HEK293T (cell line): ENCODE data around the gene FXN.

Experiments
- CTCF ChIA-PET: fragments of 350-600 bp; formaldehyde crosslinking; extraction: SDS; loops from one replicate; lab custom pipeline; 2021; ENCODE audit warnings: antibody characterized with exemption, inconsistent platforms; lab: Yijun Ruan, JAX
- POLR2A ChIA-PET: fragments of 350-600 bp; formaldehyde crosslinking; extraction: SDS; loops from one replicate; lab custom pipeline; 2020; ENCODE audit warnings: antibody characterized with exemption, inconsistent platforms; lab: Yijun Ruan, JAX
- DNase-seq: peaks from one replicate; pipeline ENCODE4 v3.0.0; 2012; ENCODE audit warnings: mixed read lengths; ENCODE audit errors: extremely low spot score
- ARNT ChIP-seq: fragments of 450-650 bp; IDR thresholded peaks from 2 replicates; pipeline ENCODE4 v1.6.1; 2017; ENCODE audit warnings: mild to moderate bottlenecking
- BHLHE40 ChIP-seq: fragments of 450-650 bp; IDR thresholded peaks from 2 replicates; pipeline ENCODE4 v1.6.1; 2016; ENCODE audit warnings: mild to moderate bottlenecking, moderate library complexity, borderline replicate concordance
- CTBP1 ChIP-seq: fragments of 450-650 bp; IDR thresholded peaks from 2 replicates; pipeline ENCODE4 v1.6.1; 2016; ENCODE audit warnings: borderline replicate concordance
- ELF4 ChIP-seq: fragments of 450-650 bp; IDR thresholded peaks from 2 replicates; pipeline ENCODE4 v1.6.1; 2017; ENCODE audit warnings: antibody characterized with exemption
- FOXA1 ChIP-seq: fragments of 450-650 bp; IDR thresholded peaks from 2 replicates; pipeline ENCODE4 v1.6.1; 2016; ENCODE audit warnings: mild to moderate bottlenecking
- FOXK2 ChIP-seq: fragments of 450-650 bp; IDR thresholded peaks from 2 replicates; pipeline ENCODE4 v1.6.1; 2016; ENCODE audit warnings: mild to moderate bottlenecking
- FOXM1 ChIP-seq: fragments of 450-650 bp; IDR thresholded peaks from 2 replicates; pipeline ENCODE4 v1.6.1; 2017; ENCODE audit warnings: mild to moderate bottlenecking, borderline replicate concordance
- HDGF ChIP-seq: fragments of 450-650 bp; IDR thresholded peaks from 2 replicates; pipeline ENCODE4 v1.6.1; 2017; ENCODE audit warnings: antibody characterized with exemption, borderline replicate concordance
- L3MBTL2 ChIP-seq: fragments of 450-650 bp; conservative IDR thresholded peaks from 2 replicates; pipeline ENCODE4 v1.6.1; 2016; ENCODE audit warnings: mild to moderate bottlenecking
- LEF1 ChIP-seq: fragments of 450-650 bp; IDR thresholded peaks from 2 replicates; pipeline ENCODE4 v1.6.1; 2017; ENCODE audit warnings: mild to moderate bottlenecking, borderline replicate concordance
- NFRKB ChIP-seq: fragments of 450-650 bp; IDR thresholded peaks from 2 replicates; pipeline ENCODE4 v1.6.1; 2016; ENCODE audit warnings: mild to moderate bottlenecking, moderate library complexity
- SP1 ChIP-seq: fragments of 450-650 bp; IDR thresholded peaks from 2 replicates; pipeline ENCODE4 v1.6.1; 2017
- SUZ12 ChIP-seq: fragments of 450-650 bp; IDR thresholded peaks from 2 replicates; pipeline ENCODE4 v1.6.1; 2016; ENCODE audit warnings: mild to moderate bottlenecking
- TARDBP ChIP-seq: fragments of 450-650 bp; IDR thresholded peaks from 2 replicates; pipeline ENCODE4 v1.6.1; 2016
- ZNF384 ChIP-seq: fragments of 450-650 bp; IDR thresholded peaks from 2 replicates; pipeline ENCODE4 v1.6.1; 2016
- TF ChIP-seq, protein P1 (sequence below): fragments of 450-650 bp; IDR thresholded peaks from 2 replicates; pipeline ENCODE4 v1.6.1; 2016

Gene FXN

DNA sequence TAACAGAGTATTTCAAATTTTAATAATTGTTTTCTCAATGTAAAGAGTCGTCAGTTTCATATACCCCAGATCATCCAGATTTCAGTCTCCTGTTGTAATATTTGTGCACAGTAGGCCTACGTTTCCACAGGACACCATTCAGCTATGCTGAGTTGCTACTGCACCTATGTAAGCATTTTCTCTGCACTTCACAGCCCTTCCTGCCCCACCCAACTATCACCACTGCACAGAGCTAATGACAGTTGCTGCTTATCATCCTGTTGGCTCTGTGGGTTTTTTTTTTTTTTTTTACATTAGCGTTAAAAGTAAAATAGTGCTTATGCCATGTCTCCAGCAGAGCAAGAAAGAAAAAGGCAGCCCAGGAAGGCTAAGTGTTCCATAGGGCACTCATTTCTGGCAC is 15.7 kb upstream of the FXN start:
- CTCF ChIA-PET, result no interaction called here
- POLR2A ChIA-PET, result no interaction called here
- no peak for DNase-seq
- no peak for TF ChIP-seq LEF1
- TF ChIP-seq ARNT, result no peak
- no peak for TF ChIP-seq FOXM1
- TF ChIP-seq TARDBP, result no peak
- TF ChIP-seq, protein P1, sequence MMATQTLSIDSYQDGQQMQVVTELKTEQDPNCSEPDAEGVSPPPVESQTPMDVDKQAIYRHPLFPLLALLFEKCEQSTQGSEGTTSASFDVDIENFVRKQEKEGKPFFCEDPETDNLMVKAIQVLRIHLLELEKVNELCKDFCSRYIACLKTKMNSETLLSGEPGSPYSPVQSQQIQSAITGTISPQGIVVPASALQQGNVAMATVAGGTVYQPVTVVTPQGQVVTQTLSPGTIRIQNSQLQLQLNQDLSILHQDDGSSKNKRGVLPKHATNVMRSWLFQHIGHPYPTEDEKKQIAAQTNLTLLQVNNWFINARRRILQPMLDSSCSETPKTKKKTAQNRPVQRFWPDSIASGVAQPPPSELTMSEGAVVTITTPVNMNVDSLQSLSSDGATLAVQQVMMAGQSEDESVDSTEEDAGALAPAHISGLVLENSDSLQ, result no peak
- TF ChIP-seq L3MBTL2, result no peak
- TF ChIP-seq FOXA1, result no peak
- no peak for TF ChIP-seq CTBP1
- TF ChIP-seq ZNF384, result no peak
- TF ChIP-seq HDGF, result no peak
- no peak for TF ChIP-seq ELF4
- no peak for TF ChIP-seq SUZ12

- POLR2A ChIA-PET, result no interaction called here
- CTCF ChIA-PET, result no interaction called here
These were observed 15.0 kb upstream of the FXN start for GRCh38 chr9:69020301-69021145.

GRCh38 chr9:69023650-69024049 is 11.9 kb upstream of the FXN start:
- ChIA-PET POLR2A (no interaction called here), CTCF (no interaction called here)
- TF ChIP-seq FOXM1, result no peak
- TF ChIP-seq ELF4, result no peak
- no peak for TF ChIP-seq NFRKB
- TF ChIP-seq ZNF384, result no peak
- DNase-seq, result no peak

More at GRCh38 chr9:69020301-69021145, 15.0 kb upstream of the FXN start:
- no peak for DNase-seq
- TF ChIP-seq SP1, result no peak
- no peak for TF ChIP-seq NFRKB
- no peak for TF ChIP-seq SUZ12
- TF ChIP-seq ARNT, result no peak
- no peak for TF ChIP-seq HDGF
- TF ChIP-seq LEF1, result no peak
- no peak for TF ChIP-seq L3MBTL2
- TF ChIP-seq TARDBP, result no peak
- TF ChIP-seq, protein P1, result no peak
- no peak for TF ChIP-seq FOXA1
- no peak for TF ChIP-seq BHLHE40
- TF ChIP-seq ELF4, result no peak
- TF ChIP-seq FOXK2, result no peak
- no peak for TF ChIP-seq FOXM1
- no peak for TF ChIP-seq ZNF384
- no peak for TF ChIP-seq CTBP1

DNA sequence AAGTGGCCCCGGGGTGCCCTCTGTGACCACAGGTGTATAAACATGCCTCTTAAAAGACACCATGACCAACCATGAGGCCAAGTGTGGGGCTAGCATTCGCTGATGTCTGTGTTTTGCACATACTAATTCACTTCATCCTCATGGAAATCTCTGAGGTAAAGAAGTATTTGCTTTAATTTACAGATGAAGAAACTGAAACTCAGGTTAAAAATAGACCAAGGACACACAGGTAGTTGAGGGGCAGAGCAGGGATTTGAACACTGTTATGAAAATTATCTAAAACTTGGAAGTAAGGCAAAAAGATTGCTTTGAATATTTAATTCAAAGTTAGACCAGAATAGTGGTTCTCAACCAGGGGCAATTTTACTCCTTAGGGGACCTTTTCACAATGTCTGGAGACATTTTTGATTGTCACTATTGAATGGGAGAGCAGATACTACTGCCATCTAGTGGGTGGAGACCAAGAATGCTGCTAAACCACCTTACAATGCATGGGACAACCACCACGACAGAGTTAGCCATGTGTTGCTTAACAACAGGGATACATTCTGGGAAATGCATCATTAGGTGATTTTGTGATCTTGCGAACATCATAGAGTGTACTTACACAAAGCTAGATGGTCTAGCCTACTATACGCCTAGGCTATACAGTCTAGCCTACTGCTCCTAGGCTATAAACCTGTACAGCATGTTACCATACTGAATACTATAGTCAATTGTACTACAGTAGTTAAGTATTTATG is 8.0 kb upstream of the FXN start:
- CTCF ChIA-PET, result no interaction called here
- peak; percentile 51 for DNase-seq
- POLR2A ChIA-PET, result no interaction called here
- TF ChIP-seq HDGF (no peak), BHLHE40 (no peak), L3MBTL2 (0 out of 2 replicates have a peak, but pooled peaks have one; percentile 22), FOXM1 (no peak)

GRCh38 chr9:69028754-69029153 is 6.8 kb upstream of the FXN start:
- ChIA-PET CTCF (no interaction called here), POLR2A (no interaction called here)
- no peak for DNase-seq
- no peak for TF ChIP-seq FOXA1
- no peak for TF ChIP-seq HDGF
- no peak for TF ChIP-seq L3MBTL2
- TF ChIP-seq NFRKB, result no peak
- no peak for TF ChIP-seq SP1
- TF ChIP-seq SUZ12, result no peak
- TF ChIP-seq LEF1, result no peak
- TF ChIP-seq BHLHE40, result no peak
- TF ChIP-seq, protein P1, result no peak
- no peak for TF ChIP-seq FOXM1
- no peak for TF ChIP-seq FOXK2
- no peak for TF ChIP-seq ELF4
- no peak for TF ChIP-seq ARNT

- POLR2A ChIA-PET, result no interaction called here
- CTCF ChIA-PET, result no interaction called here
- TF ChIP-seq L3MBTL2 (no peak), FOXA1 (no peak), FOXK2 (no peak), BHLHE40 (no peak), TARDBP (no peak), CTBP1 (no peak), HDGF (no peak), SUZ12 (no peak), NFRKB (no peak), FOXM1 (no peak)
- TF ChIP-seq, protein P1, result no peak
- DNase-seq, result no peak
These were observed 6.0 kb upstream of the FXN start for GRCh38 chr9:69029535-69029934.
